ENCODE results near the gene ACP3. TPM values are rescaled to one million over a fixed set of nuclear protein-coding genes. Genes with fewer than 3 reads are reported as not detected.
"Not testable (repeated sequence)": the region's sequence is repeated elsewhere in the genome, so short reads cannot be mapped to it uniquely, and the experiment has no call there.

The ACP3 gene
- total and polyA plus RNA-seq, 2 of the 4 experiments (the other 2 are of a cell fraction), result 0.36 to 0.54 TPM

- H3K27me3 ChIP-seq (ENCODE audit: control insufficient read depth, insufficient read depth, low read length); intact Hi-C loops (cut with micrococcal nuclease); H3K18ac ChIP-seq (ENCODE audit: low read depth, low read length); H2AK9ac ChIP-seq (replicated peaks; ENCODE audit: low read depth, low read length, poor library complexity); H2AK5ac ChIP-seq (ENCODE audit: low read depth, low read length); H2AFZ ChIP-seq (replicated peaks; ENCODE audit: low read length, poor library complexity); H2BK5ac ChIP-seq (ENCODE audit: low read depth, low read length, poor library complexity, severe bottlenecking); H3K23ac ChIP-seq (ENCODE audit: low read depth, low read length); H3K4me2 ChIP-seq (ENCODE audit: low read depth, low read length); H4K5ac ChIP-seq (ENCODE audit: low read depth, low read length); H3K4ac ChIP-seq (ENCODE audit: low read depth, low read length); H2BK120ac ChIP-seq (ENCODE audit: low read depth, low read length); in situ Hi-C loops (cut with MboI; ENCODE audit: low sequenced_read_pairs); H3K79me1 ChIP-seq (ENCODE audit: low read depth in 1 of 2, low read length in 2 of 2); H2BK15ac ChIP-seq (ENCODE audit: low read depth, low read length); H3K4me1 ChIP-seq (ENCODE audit: control insufficient read depth, insufficient read depth, low read length); ATAC-seq (ENCODE audit: low read depth); H4K91ac ChIP-seq (ENCODE audit: insufficient read depth, low read depth, low read length); dilution Hi-C loops (cut with HindIII; ENCODE audit: low sequenced_read_pairs, unreplicated experiment); H3K56ac ChIP-seq (ENCODE audit: extremely low read depth, insufficient read depth, low read length); H3K14ac ChIP-seq (replicated peaks; ENCODE audit: low read depth, low read length); BruUV-seq (replicated peaks); H3K9me3 ChIP-seq (ENCODE audit: control insufficient read depth, insufficient read depth, low read length); H2BK20ac ChIP-seq (ENCODE audit: low read depth, low read length); H3K36me3 ChIP-seq (ENCODE audit: control insufficient read depth, insufficient read depth, low read length); H3K9me1 ChIP-seq (ENCODE audit: insufficient read depth, low read length); H3K27ac ChIP-seq (ENCODE audit: insufficient read depth, low read length); H3K4me3 ChIP-seq (ENCODE audit: insufficient read depth, low read depth, low read length); DNase-seq; H4K8ac ChIP-seq (ENCODE audit: low read depth in 2 of 2, low read length in 2 of 2); CTCF ChIA-PET; H4K20me1 ChIP-seq (ENCODE audit: insufficient read depth, low read length); H3K9ac ChIP-seq (ENCODE audit: low read depth, low read length); POLR2A ChIA-PET (ENCODE audit: unreplicated experiment): not testable (repeated sequence)
- 90% methylated on average over 2 of the region's 6 CpGs; no CpG with 5 or more reads in 1 of the 2 experiments for WGBS, 2 experiments (ENCODE audit: extremely low coverage in 2 of 2, insufficient read length in 1 of 2)
These were observed 13.6 kb upstream of the ACP3 start for GRCh38 chr3:132303336-132304201.

DNA sequence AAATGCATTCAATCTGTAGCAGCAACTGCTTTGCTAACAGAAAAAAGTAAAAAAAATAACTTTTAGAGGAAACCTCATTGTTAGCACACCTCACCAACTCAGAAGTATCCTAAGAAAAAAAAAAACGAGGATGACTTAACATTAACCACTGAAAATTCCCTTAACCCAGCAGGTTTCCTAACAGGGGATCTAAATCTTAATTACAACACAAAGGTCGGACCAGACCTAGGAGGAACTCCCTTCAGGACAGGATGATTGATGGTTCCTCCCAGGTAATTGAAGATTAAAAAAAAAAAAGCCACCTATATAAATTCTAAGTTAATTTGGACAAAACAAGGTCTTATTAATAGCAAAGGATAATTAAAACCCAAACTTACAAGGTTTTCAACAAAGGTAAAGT, 12.9 kb upstream of the ACP3 start:
- no CpG with 5 or more reads among the region's 2 CpGs for WGBS, 2 experiments (ENCODE audit: extremely low coverage in 2 of 2, insufficient read length in 1 of 2)
- H2BK5ac ChIP-seq (ENCODE audit: low read depth, low read length, poor library complexity, severe bottlenecking); H3K36me3 ChIP-seq (ENCODE audit: control insufficient read depth, insufficient read depth, low read length); POLR2A ChIA-PET (ENCODE audit: unreplicated experiment); H2BK15ac ChIP-seq (ENCODE audit: low read depth, low read length); H3K18ac ChIP-seq (ENCODE audit: low read depth, low read length); H3K23ac ChIP-seq (ENCODE audit: low read depth, low read length); H4K8ac ChIP-seq (ENCODE audit: low read depth in 2 of 2, low read length in 2 of 2); H3K9me3 ChIP-seq (ENCODE audit: control insufficient read depth, insufficient read depth, low read length); H3K4me3 ChIP-seq (ENCODE audit: insufficient read depth, low read depth, low read length); H3K4ac ChIP-seq (ENCODE audit: low read depth, low read length); H3K4me2 ChIP-seq (ENCODE audit: low read depth, low read length); H2BK120ac ChIP-seq (ENCODE audit: low read depth, low read length); CTCF ChIA-PET; H2AK5ac ChIP-seq (ENCODE audit: low read depth, low read length); H2BK20ac ChIP-seq (ENCODE audit: low read depth, low read length); H3K79me1 ChIP-seq (ENCODE audit: low read depth in 1 of 2, low read length in 2 of 2); DNase-seq; H3K56ac ChIP-seq (ENCODE audit: extremely low read depth, insufficient read depth, low read length); dilution Hi-C loops (cut with HindIII; ENCODE audit: low sequenced_read_pairs, unreplicated experiment); H2AK9ac ChIP-seq (replicated peaks; ENCODE audit: low read depth, low read length, poor library complexity); H3K27ac ChIP-seq (ENCODE audit: insufficient read depth, low read length); H3K14ac ChIP-seq (replicated peaks; ENCODE audit: low read depth, low read length); in situ Hi-C loops (cut with MboI; ENCODE audit: low sequenced_read_pairs); H3K9ac ChIP-seq (ENCODE audit: low read depth, low read length); ATAC-seq (ENCODE audit: low read depth); H3K4me1 ChIP-seq (ENCODE audit: control insufficient read depth, insufficient read depth, low read length); H3K27me3 ChIP-seq (ENCODE audit: control insufficient read depth, insufficient read depth, low read length); BruUV-seq (replicated peaks); H4K5ac ChIP-seq (ENCODE audit: low read depth, low read length); intact Hi-C loops (cut with micrococcal nuclease); H3K9me1 ChIP-seq (ENCODE audit: insufficient read depth, low read length); H4K91ac ChIP-seq (ENCODE audit: insufficient read depth, low read depth, low read length); H4K20me1 ChIP-seq (ENCODE audit: insufficient read depth, low read length); H2AFZ ChIP-seq (replicated peaks; ENCODE audit: low read length, poor library complexity): not testable (repeated sequence)
